ENCODE results near the gene APOL1.

DNA sequence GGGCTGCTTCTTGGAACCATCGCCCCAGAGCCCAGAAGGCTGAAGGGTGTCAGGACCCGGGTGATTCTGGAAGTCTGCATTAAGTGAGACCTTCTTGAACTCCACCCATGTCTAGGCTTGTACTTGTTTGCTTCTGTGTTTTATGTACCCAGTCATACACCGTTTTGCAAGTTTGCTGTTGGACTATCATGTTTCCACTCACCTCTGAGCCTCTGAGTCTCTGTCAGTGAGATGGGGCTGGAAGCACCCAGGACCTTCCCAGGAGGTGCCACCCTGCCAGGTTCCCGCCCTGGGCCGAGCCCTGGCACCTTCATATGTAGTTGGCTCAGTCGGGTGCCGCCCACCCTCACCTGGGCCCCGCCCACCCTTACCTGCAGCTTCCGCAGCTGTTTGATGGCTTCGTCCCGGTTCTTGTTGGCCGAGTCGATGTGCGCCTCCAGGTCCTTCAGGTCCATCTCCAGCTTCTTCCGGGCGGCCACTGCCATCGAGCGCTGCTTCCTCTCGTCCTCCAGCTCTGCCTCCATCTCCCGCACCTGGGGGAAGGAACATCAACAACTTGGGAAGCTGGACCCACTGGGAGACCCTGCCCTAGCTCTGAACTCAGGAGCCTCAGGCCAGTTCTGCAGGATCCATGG, 35.1 kb downstream of the APOL1 start:
- TF ChIP-seq CTCF (IDR thresholded peaks at IDR 0.05): no peak
- TF ChIP-seq EZH2 (IDR thresholded peaks at IDR 0.05; ENCODE audit: borderline replicate concordance, insufficient read depth, low read depth, low read length, poor library complexity, severe bottlenecking): no peak

All from B cell (primary cell).